ENCODE results near the gene ZDHHC14.

- TF ChIP-seq EZH2phosphoT487 (IDR thresholded peaks at IDR 0.05; ENCODE audit: borderline replicate concordance, low read length) (no peak), CTCF (conservative IDR thresholded peaks at IDR 0.05; ENCODE audit: low read depth, low read length) (no peak), EZH2 (IDR thresholded peaks at IDR 0.05; ENCODE audit: low read length, unreplicated experiment) (no peak)
Observed at GRCh38 chr6:157457787-157458186, 76.8 kb downstream of the ZDHHC14 start.

All from PC-3 (cell line).